NCI-H345 (cell line): ENCODE results near the gene SUGCT.
"Not testable (repeated sequence)": the region's sequence is repeated elsewhere in the genome, so short reads cannot be mapped to it uniquely, and the experiment has no call there.

Experiments
- DNase-seq: peaks from one replicate; lab custom pipeline; 2025; lab: John Stamatoyannopoulos, UW

SUGCT gene

DNA sequence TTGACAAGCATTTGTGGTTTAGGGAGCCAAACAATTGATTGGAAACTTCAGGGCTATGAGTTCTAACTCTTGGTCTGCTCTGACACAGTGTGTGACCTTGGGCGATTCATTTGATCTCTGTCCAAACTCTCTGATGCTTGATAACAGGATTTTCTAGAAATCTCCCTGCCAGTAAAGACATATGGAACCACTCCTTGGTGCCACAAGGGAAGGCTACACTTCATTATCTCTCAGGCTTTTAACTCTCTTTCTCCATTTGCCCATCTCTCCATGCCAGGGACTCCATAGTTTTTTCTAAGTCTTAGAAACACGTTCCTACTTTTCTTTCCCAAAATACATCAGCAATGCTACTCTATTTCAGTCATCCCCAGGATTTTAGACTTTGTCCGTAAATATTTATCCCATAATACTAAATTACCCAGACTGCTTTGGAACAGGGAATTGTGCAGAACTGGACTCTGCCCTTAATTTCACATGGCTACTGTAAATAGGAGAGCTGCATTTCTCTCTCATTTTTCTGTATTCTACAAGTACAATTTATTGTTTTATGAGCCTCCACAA, 488.2 kb downstream of the SUGCT start:
- no peak for DNase-seq

DNA sequence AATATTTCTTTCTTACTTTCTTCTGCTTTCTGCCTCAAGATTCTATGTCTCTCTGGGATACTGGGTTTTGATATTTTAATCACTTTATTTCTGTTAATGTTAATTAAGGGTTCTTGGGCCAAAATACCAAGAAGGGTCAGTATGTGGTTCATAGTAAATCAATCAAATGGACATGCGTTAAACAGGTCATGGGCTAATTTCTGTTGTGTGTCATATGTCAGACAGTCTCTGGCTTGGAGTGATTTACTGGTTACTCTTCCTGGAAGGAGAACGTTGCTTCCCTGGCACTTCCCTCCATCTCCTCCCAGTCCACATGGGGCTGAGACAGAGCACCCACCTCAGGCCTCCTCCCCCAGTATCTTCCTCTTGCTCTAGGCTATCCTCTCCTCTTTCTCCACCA, 489.1 kb downstream of the SUGCT start:
- no peak for DNase-seq

DNA sequence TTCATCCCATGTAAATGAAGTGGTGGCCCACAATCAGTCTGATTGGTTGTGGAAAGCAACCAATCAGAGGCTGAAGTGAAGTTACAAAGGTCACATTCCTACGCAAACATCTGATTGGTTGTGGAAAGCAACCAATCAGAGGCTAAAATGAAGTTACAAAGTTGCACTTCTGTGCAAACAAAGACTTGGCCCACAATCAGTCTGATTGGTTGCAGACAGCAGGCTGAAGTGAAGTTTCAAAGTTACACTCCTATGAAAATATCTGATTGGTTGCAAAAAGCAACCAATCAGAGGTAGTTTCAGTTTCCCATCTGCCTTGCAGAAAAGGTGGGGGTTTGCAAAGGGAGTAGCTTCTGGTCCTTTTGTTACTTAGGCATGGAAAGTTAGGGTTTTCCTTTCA, 492.6 kb downstream of the SUGCT start:
- not testable (repeated sequence) for DNase-seq

DNA sequence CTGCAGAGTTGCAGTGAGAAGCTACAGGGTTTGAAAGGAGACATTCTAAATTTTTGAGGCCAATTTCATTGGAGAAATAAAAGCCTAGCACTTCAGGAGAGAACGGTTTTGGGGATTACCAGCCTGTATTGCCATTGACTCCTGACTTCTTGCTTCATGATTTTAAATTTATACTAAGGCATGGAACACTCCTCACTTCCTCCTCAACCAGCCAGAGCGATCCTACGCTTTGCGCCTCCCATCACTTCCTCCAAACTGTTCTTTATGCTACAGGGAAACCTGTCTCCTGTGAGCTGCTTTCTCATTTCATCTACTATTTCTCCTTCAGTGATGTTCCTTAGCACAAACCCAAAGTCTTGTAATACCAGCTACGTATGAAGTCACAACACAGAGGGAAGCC, 495.1 kb downstream of the SUGCT start:
- DNase-seq: no peak

DNA sequence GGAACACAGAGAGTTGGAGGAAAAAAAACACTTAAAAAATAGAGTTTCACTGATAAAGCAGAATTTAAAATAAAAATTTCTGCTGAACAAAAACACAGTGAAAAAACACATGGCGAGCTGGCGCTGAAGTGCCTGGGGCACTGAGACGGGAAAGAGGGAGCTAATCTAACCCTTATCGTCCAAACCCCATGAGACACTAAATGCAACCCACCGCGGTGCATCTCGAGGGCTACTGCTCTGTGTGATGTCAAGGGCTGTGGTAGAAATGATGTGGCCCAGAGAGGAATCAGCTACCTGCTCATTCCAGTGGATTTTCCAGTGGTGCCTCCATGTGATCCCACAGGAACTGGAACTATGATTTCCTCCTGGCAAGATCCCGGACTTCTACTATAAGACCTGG, 499.3 kb downstream of the SUGCT start:
- no peak for DNase-seq

DNA sequence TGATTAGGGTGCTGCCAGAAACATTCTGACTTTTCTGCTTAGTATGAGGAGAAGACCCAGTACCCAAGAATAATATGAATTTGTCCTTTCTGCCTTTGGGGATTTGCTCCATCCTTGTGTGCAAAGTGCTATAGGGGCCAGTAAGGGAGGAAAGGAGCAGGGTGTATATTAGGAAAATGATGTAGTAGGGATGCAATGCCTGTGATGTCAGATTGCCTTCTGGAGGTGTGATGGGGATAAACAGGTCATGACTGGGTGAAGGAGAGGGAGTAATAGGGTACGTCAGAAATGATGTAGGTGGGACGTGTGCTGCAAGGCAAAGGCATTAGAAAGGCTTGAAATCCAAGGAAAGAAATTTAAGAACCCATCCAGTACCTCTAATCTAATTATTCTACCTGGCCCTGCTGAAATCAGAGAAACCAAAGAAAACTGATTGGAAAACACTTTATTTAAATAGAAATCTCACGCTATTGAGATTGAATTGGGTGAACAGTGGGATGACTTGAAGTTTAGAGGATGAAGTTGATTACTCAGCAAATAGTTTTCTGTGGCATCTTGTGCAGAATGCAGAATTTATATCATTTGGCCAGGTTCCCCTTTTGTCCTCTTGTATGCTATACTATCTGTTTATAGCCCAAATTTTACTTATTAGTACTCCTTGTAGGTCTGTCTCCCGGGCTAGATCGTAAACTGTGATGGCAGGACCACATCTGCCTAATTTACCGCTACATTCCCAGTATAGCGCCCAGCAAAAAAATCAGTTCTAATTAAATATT, 503.9 kb downstream of the SUGCT start:
- DNase-seq: no peak

DNA sequence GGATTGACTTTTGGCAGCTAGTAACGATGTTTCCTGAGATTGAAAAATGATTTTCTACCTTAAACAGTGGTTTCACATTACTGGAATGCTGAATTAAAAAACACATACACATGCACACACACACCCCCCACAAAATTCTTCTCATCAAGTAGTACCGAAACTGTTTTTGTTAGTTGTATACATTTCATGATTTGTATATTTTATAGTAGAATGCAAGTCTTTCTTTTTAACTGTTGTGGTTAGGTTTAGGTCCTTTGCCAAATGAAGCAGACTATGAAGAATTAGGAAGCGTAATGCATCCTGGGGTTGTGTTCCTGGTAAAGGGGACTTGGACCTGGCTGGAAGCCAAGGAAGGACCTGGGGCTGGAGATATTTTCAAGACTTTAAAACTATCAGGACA, 505.8 kb downstream of the SUGCT start:
- no peak for DNase-seq

DNA sequence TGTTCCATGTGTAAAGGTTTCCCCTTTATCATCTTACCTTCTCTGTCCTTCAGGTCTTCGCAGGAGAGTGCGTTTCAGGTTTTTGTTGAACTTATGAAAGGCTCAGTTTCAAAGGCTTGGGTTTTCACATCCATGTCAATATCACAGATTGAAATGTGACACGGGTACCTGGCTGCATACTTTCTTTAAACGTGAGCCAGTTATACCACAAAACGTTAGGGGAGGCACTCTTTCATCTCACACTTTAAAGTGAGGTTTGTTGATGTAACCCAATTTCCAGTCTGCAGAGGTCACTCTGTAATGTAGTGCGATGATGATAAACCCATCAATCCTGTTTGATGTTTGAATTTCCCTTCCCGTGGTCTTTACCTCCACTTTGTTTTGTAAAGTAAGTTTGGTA, 506.9 kb downstream of the SUGCT start:
- DNase-seq: no peak

DNA sequence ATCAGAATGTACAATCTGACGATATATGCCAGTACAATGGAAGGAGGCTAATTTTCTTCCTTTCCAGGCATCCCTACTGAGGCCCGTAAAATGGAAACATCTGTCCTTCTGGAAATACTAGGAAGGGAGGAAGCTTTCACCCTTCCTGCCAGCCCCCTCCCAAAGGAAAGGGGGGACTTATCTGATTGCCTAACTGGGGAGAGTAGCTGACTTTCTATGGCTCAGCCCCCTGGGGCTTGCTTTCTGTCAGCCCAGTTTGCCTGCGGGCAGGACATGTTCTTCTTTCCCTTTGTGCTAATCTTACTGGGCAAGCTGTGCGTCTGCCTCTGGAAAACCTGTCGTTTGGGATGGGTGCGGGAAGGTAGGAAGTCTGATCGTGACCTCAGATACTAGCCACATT, 508.9 kb downstream of the SUGCT start:
- no peak for DNase-seq

DNA sequence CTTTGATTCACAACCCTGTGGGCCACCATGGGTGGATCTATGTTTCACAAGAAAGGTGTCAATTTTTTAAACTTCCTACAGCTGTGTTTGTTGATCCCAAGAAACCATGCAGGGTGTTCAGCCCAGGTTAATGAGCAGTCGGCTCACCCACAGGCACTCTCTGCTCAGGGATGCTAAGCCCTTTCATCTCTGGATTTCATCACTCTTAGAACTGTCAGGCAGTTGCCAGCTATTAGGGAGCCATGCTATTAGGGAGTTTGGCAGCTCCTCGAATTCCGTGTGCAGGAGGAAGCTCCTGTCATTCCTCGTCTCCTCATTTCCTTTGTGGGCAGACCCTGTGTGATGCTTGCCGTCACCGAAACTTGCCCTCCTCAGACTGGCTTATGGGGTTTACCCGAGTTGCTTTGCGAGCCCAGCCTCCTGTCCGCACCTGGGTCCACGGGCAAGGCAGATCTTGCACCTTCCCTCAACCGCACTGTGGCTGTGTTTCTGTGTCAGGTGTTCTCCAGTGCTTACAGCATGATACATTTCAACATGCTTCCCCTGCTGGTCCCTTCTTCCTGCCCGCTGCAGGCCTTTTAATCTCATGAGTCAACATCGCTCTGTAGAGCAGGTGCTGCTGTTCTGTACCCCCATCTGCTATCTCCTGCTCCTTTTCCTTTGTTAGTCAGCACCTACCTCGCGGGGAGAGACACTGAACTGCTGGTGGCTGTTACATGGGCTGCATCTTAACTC, 509.8 kb downstream of the SUGCT start:
- peak; percentile 3 for DNase-seq

DNA sequence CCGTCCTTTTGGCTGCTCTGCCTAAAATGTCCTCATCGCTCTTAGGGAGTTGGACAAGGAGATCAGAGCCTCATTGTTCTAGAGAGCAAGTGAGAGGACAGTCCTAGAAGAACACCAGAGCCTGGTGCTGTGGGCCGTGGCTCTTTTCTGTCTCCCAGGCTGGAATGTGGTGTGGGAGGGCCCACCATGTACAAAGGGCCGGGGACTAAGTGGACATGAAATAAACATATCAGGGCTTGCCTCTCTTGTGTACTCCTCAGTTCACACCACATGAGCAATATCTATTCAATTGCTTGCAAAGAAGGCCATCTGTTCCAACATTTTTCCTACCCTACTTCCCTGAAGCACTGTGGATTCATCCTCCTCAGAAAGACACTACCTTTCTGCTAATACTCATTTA, 510.4 kb downstream of the SUGCT start:
- DNase-seq: no peak

DNA sequence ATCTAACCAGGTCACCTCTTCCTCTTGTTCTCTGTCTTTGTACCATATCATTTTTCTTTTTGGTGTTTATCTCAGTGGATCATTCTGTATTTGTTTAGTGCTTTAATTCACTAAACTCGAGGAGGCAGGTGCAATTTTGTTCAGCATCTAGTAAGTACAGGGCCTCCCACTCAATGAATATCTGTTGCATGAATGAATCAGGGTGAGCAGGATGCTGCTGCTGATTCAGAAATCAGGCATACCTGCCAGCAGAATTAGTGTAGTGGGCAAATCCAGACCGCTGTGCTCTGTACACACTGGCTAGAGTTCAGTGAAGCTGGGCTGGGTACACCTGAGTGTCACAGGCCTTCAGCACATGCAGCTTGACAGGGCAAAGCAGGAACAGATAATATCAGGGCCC, 511.9 kb downstream of the SUGCT start:
- no peak for DNase-seq

DNA sequence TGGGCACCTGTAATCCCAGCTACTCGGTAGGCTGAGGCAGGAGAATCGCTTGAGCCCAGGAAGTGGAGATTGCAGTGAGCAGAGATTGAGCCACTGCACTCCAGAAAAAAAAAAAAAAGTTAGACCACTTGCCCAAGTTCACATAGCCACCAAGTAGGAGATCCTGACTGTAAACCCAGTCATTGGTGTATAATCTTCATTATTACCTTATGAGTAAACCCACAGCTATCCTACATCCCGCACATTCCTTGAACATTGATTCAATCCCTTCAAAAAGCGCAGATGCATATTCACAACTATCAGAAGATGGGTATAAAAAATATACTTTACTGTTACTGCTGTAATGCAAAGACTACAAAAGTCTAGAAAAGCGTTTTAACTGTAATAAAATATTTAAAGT, 512.9 kb downstream of the SUGCT start:
- no peak for DNase-seq

DNA sequence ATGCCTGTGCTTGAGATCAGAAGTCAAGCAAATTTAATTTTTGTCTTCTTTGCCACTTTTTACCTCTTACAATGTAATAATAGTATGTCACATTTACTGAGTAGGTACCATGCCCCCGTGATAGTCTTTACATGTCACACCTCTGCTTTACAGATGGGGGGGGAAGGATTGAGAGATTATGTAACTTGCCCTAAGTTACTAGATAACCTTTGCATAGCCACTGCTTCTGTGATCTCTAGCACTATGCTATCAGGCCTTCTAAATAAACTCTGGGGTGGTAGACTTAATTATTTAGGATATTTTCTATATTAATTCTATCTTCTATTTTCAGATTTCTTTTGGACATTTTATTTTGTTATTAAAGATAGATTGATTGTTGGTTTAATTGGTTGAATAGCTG, 514.4 kb downstream of the SUGCT start:
- DNase-seq: no peak

DNA sequence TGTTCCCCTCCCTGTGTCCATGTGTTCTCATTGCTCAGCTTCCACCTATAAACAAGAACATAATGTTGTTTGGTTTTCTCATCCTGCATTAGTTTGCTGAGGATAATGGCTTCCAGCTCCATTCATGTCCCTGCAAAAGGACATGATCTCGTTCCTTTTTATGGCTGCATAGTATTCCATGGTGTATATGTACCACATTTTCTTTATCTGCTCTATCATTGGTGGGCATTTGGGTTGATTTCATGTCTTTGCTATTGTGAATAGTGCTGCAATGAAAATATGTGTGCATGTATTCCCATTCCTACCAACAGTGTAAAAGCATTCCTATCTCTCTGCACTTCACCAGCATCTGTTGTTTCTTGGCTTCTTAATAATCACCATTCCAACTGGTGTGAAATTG, 516.1 kb downstream of the SUGCT start:
- DNase-seq: not testable (repeated sequence)

DNA sequence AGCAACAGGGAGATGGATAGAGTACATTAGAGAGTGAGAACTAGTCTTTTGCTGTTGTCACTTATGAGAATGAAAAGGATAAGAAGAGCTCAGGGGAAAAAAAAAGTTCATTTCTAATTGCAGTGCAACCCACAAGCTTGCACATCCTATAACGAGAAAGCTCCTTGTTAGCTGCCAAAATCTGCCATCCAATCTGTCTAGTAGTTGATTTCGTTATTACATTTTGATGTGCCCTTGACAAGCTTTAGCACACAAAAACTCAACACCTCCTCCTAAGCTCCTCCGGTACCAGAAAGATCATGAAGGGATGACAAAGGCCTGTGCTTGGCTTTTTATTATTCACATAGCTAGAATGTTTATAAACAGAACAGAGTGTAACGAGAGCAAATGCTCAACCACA, 519.4 kb downstream of the SUGCT start:
- no peak for DNase-seq

DNA sequence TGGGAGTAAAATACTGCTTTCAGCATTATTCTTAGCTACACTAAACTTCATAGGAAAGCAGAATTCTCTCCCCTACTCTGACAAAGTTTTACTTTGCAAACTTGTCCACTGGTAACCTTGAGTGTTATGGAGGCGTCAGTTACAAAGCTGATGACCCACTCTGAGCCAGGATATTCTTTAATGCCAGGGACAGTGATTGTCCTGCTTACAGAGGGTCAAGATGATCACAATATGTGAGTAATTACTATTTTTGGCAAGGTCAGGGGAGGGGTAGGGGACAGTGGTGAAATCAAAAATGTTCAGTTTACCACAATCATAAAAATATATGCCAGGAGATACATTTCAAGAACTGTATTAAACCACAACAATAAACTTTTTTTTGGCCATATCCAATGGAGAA, 520.6 kb downstream of the SUGCT start:
- no peak for DNase-seq

DNA sequence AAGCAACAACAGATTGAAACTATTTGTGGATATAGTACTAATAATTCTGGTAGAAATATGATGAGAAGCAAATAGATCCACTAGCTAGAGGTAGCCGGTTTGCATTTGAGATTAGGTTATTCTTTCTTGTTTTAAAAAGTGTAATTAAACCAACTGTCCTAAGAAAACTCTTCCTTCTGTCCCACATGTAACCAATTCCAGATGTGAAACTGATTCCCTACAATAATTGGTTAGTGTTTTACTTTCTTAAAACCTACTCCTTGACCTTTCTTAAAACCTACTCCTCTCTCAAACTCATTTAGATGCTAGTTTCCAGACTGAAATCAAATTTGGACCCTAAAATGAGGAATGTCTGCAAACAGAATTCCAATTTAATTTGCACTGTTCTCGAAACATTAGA, 521.5 kb downstream of the SUGCT start:
- no peak for DNase-seq

DNA sequence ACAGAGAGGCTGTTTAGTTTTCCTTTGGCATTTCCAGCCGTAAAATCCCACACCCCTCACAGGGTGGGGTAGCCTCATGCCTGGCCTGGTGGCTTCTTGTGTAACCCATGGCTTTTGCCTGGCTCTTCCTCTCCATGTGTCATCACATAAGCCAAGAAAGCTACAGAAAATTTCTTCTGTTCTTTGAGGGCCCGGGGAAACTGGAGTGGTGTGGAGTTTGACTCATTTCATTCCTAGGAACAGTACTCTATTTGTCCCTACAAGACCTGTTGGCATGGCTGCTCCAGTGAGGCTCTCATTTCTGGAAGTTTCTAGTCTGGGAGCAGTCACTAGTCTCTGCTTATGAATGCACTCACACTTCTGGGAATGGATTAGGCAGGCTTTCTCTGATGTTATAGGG, 523.9 kb downstream of the SUGCT start:
- no peak for DNase-seq

DNA sequence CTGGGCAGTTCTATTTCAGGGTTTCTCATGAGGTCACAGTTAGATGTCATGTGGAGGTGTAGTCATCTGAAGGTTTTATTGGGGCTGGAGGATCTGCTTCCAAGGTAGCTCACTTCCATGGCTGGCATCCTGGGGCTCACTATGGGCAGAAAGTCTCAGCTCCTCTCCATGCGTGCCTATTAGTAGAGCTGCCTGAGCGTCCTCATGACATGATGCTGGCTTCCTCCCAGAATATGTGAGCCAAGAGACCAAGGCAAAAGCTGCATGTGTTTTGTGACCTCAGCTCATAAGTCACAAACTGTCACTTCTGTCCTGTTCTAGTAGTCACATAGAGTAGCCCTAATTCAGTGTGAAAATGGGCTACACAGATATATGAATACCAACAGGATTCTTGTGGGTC, 524.4 kb downstream of the SUGCT start:
- DNase-seq: no peak

DNA sequence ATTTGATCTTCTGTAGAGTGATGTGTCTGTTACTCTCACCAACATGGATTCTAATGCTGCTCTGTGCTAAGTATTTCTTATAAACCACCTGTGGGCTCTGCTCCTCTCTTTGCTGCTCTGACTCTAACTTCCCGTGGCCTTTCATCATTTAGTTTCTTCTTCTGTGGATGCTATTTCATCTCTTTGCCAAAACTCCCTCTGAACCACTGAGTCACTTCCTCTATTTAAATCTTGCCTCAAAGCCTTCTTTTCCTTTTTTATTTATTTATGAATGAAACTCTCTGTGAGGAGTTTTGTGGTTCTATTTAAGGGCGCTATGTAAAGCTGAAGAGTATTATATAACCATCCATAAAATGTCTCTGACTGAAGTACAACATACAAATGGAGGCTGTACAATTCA, 538.5 kb downstream of the SUGCT start:
- no peak for DNase-seq

DNA sequence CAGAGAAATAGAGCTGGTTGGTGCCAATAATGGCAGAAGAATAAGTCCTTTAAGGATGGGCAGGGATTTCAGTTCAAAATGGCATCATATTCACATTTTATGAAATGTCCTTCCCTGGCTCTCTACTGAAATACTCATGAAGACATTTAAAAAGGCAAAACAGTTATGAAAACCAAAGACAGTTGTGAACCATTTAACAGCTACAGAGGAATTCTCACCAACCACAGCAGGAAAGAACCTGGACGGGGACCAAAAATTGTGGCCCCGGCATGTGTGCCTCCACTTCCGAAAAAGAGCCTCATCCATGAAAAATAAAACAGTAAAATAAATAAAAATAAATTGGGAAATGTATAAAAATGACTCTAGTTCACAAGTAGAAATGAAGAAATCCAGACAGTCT, 539.5 kb downstream of the SUGCT start:
- DNase-seq: no peak

DNA sequence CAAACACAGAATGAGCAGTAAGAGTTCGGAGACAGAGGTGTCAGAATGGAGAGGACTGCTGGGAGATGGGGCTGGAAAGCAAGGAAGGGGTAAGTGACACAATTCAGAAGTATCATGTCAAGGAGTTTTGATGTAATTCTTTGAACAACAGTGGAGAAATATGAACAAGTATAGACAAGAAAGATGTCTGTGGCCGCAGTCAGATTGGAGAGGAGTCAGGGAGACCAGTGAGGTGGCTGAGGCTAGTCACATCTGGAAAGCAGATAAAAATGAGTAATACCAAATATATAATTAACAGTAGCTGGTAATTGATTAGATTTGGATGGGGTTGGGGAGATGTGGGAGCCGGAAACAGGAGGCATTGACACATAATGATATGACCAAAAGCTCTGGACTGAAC, 540.9 kb downstream of the SUGCT start:
- no peak for DNase-seq

DNA sequence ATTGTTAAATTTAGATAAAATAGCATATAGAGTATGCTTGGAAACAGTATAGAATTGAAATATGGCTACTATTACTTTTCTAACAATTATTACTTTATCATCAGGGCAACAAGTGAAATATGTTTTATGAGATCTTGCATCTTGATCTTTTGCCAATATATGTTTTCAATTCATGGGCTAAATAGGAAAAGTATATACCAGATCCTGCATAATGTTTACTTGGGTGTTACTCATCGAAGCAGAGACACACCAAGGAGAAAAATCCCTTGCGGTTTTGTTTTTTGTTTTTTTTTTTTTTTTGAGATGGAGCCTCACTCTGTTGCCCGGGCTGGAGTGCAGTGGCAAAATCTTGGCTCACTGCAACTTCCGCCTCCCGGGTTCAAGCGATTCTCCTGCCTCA, 541.4 kb downstream of the SUGCT start:
- DNase-seq: no peak
